Liver (tissue), 9 donors: Measurements from ENCODE around the gene PSD. TPM values are rescaled to one million over a fixed set of nuclear protein-coding genes. Genes with fewer than 3 reads are reported as not detected.

ENCODE experiments used
- DNase-seq: peaks from one replicate; pipeline ENCODE4 v3.0.0-alpha.2; 2017; ENCODE audit warnings: low spot score
- H3K27ac ChIP-seq, 2 donors: one replicate each; pipeline ENCODE4 v1.7.0; 2013; ENCODE audit warnings: inconsistent platforms in 2 of 2, low read length in 2 of 2, control low read depth in 1 of 2, low read depth in 1 of 2, mild to moderate bottlenecking in 1 of 2
- H3K27me3 ChIP-seq, 4 donors: one replicate each; pipeline versions ENCODE4 v1.6.1 to v1.7.0; 2013; ENCODE audit warnings: low read length in 3 of 4, inconsistent platforms in 1 of 4, mild to moderate bottlenecking in 1 of 4, moderate library complexity in 1 of 4; ENCODE audit not compliant: control insufficient read depth in 4 of 4, insufficient read depth in 4 of 4
- H3K36me3 ChIP-seq, 4 donors: one replicate each; pipeline versions ENCODE4 v1.6.1 to v1.7.0; 2013; ENCODE audit warnings: low read length in 3 of 4, mild to moderate bottlenecking in 3 of 4, low read depth in 1 of 4, moderate library complexity in 1 of 4; ENCODE audit not compliant: control insufficient read depth in 4 of 4, insufficient read depth in 3 of 4
- H3K4me1 ChIP-seq, 4 donors: one replicate each; pipeline versions ENCODE4 v1.6.1 to v1.7.0; 2013; ENCODE audit warnings: low read length in 3 of 4, mild to moderate bottlenecking in 3 of 4, moderate library complexity in 1 of 4; ENCODE audit not compliant: control insufficient read depth in 4 of 4, insufficient read depth in 4 of 4
- H3K4me3 ChIP-seq, 3 donors: one replicate each; pipeline versions ENCODE4 v1.6.1 to v1.7.0; 2013; ENCODE audit warnings: low read length in 3 of 3, control low read depth in 1 of 3, low read depth in 1 of 3, mild to moderate bottlenecking in 1 of 3
- H3K9ac ChIP-seq, 2 donors: one replicate each; pipeline ENCODE4 v1.7.0; 2013; ENCODE audit warnings: low read length in 2 of 2, mild to moderate bottlenecking in 2 of 2, moderate library complexity in 2 of 2, control low read depth in 1 of 2, low read depth in 1 of 2
- H3K9me3 ChIP-seq, 4 donors: one replicate each; pipeline versions ENCODE4 v1.6.1 to v1.7.0; 2013; ENCODE audit warnings: low read length in 3 of 4; ENCODE audit not compliant: control insufficient read depth in 4 of 4
- EGR1 ChIP-seq, 2 donors: IDR thresholded peaks; 2 replicates each; pipeline ENCODE4 v1.6.1; 2016 to 2018; ENCODE audit warnings: antibody characterized with exemption in 2 of 2, low read depth in 2 of 2
- FOXA1 ChIP-seq: IDR thresholded peaks from 2 replicates; pipeline ENCODE4 v1.6.1; 2016; ENCODE audit warnings: antibody characterized with exemption
- FOXA2 ChIP-seq: IDR thresholded peaks from 2 replicates; pipeline ENCODE4 v1.6.1; 2016; ENCODE audit warnings: antibody characterized with exemption
- HNF4A ChIP-seq, 2 donors: conservative IDR thresholded peaks; 2 replicates each; pipeline ENCODE4 v1.6.1; 2016; ENCODE audit warnings: antibody characterized with exemption in 2 of 2, mild to moderate bottlenecking in 2 of 2
- HNF4G ChIP-seq: IDR thresholded peaks from 2 replicates; pipeline ENCODE4 v1.6.1; 2016; ENCODE audit warnings: antibody characterized with exemption
- JUND ChIP-seq, 2 donors: IDR thresholded peaks; 2 replicates each; pipeline ENCODE4 v1.6.1; 2016; ENCODE audit warnings: antibody characterized with exemption in 2 of 2
- NR2F2 ChIP-seq: IDR thresholded peaks from 2 replicates; pipeline ENCODE4 v1.6.1; 2016; ENCODE audit warnings: antibody characterized with exemption
- RAD21 ChIP-seq, 2 donors: IDR thresholded peaks; 2 replicates each; pipeline ENCODE4 v1.6.1; 2016; ENCODE audit warnings: antibody characterized with exemption in 2 of 2, mild to moderate bottlenecking in 2 of 2
- RXRA ChIP-seq, 2 donors: IDR thresholded peaks; 2 replicates each; pipeline ENCODE4 v1.6.1; 2017 to 2018; ENCODE audit warnings: antibody characterized with exemption in 2 of 2, mild to moderate bottlenecking in 1 of 2
- SP1 ChIP-seq: IDR thresholded peaks from 2 replicates; pipeline ENCODE4 v1.6.1; 2018; ENCODE audit warnings: antibody characterized with exemption, mild to moderate bottlenecking
- YY1 ChIP-seq: IDR thresholded peaks from 2 replicates; pipeline ENCODE4 v1.6.1; 2016; ENCODE audit warnings: antibody characterized with exemption, mild to moderate bottlenecking
- WGBS: extraction: QIAGEN DNeasy Blood & Tissue Kit; methylation state at CpG from one replicate; pipeline ENCODE4 v1.1.7; 2013; 5-methylcytosine and 5-hydroxymethylcytosine counted together
- polyA plus RNA-seq, 2 donors: library from polyadenylated mRNA; stranded (reverse) in 1 of 2; unstranded in 1 of 2; fragments of 200-250 nt in 1 of 2; fragments of >200 nt in 1 of 2; fragmentation: Nextera tagmentation in 1 of 2; extraction: Ambion mirVana in 1 of 2; gene quantifications; one replicate each; pipeline versions ENCODE4 v1.2.1 to v1.2.3, GENCODE V29; 2013 to 2015
- total RNA-seq, 2 donors: library from RNA; depleted of rRNA; stranded (reverse); fragments of >200 nt; gene quantifications; one replicate each; pipeline ENCODE4 v1.2.3, GENCODE V29; 2014
- TF ChIP-seq, protein P1 (sequence below): fragments of 150-350 bp; IDR thresholded peaks from 2 replicates; pipeline ENCODE4 v1.5.1; 2017; ENCODE audit warnings: improper control_type of control experiment, low read depth, low read length; ENCODE audit not compliant: missing input control
- TF ChIP-seq, protein P2 (sequence below): IDR thresholded peaks from 2 replicates; pipeline ENCODE4 v1.6.1; 2016; ENCODE audit warnings: antibody characterized with exemption, mild to moderate bottlenecking
- TF ChIP-seq, protein P3 (sequence below): IDR thresholded peaks from 2 replicates; pipeline ENCODE4 v1.6.1; 2016; ENCODE audit warnings: antibody characterized with exemption
- TF ChIP-seq, protein P4 (sequence below): IDR thresholded peaks from 2 replicates; pipeline ENCODE4 v1.6.1; 2016; ENCODE audit warnings: antibody characterized with exemption
- donor health status: healthy.
- donor health status: healthy.
- donor health status: healthy.
- donor health status: healthy.
- donor health status: healthy.

Gene PSD
- total and polyA plus RNA-seq, 4 donors, result 0.56 to 1.3 (median 0.71) TPM

DNA sequence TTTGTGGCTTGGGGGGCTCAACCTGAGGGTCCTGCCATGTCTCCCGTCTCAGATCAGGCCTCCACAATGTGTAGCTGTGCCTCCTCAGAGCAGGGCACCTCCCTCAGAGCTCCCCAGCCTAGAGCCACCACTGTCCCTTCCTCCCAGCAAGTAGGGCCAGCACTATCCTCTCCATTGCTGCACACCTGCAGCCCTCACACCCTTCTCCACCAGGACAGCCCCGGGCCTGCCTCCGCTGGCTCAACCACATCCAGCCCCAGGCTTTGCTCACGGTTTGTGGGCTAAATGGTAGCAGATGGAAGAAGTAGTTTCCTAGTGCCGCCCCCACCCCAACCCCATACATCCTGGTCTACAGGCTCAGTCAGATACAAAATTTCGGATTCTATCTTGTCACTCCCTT lies 13.0 kb downstream of the PSD start:
- H3K36me3 ChIP-seq, result peaks cover 0 to 18% (median 2%) of the 10 kb centered on the region in 4 donors
- H3K4me1 ChIP-seq, result peaks cover 2 to 8% (median 5%) of the 10 kb centered on the region in 4 donors
- H3K9me3 ChIP-seq, result no peaks in the 10 kb centered on the region
- no peak overlapping the region for H3K27ac ChIP-seq
- TF ChIP-seq, protein P1, sequence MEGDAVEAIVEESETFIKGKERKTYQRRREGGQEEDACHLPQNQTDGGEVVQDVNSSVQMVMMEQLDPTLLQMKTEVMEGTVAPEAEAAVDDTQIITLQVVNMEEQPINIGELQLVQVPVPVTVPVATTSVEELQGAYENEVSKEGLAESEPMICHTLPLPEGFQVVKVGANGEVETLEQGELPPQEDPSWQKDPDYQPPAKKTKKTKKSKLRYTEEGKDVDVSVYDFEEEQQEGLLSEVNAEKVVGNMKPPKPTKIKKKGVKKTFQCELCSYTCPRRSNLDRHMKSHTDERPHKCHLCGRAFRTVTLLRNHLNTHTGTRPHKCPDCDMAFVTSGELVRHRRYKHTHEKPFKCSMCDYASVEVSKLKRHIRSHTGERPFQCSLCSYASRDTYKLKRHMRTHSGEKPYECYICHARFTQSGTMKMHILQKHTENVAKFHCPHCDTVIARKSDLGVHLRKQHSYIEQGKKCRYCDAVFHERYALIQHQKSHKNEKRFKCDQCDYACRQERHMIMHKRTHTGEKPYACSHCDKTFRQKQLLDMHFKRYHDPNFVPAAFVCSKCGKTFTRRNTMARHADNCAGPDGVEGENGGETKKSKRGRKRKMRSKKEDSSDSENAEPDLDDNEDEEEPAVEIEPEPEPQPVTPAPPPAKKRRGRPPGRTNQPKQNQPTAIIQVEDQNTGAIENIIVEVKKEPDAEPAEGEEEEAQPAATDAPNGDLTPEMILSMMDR, result no peak
- TF ChIP-seq SP1 (no peak), EGR1 (IDR thresholded peaks at IDR 0.05; ENCODE audit: low read depth in 2 of 2) (no peak), NR2F2 (no peak), FOXA1 (no peak), JUND (IDR thresholded peaks at IDR 0.05) (no peak), HNF4G (no peak), RAD21 (IDR thresholded peaks at IDR 0.05) (no peak), YY1 (no peak), HNF4A (conservative IDR thresholded peaks at IDR 0.05) (no peak), FOXA2 (no peak), RXRA (IDR thresholded peaks at IDR 0.05) (no peak)
- TF ChIP-seq, protein P2, sequence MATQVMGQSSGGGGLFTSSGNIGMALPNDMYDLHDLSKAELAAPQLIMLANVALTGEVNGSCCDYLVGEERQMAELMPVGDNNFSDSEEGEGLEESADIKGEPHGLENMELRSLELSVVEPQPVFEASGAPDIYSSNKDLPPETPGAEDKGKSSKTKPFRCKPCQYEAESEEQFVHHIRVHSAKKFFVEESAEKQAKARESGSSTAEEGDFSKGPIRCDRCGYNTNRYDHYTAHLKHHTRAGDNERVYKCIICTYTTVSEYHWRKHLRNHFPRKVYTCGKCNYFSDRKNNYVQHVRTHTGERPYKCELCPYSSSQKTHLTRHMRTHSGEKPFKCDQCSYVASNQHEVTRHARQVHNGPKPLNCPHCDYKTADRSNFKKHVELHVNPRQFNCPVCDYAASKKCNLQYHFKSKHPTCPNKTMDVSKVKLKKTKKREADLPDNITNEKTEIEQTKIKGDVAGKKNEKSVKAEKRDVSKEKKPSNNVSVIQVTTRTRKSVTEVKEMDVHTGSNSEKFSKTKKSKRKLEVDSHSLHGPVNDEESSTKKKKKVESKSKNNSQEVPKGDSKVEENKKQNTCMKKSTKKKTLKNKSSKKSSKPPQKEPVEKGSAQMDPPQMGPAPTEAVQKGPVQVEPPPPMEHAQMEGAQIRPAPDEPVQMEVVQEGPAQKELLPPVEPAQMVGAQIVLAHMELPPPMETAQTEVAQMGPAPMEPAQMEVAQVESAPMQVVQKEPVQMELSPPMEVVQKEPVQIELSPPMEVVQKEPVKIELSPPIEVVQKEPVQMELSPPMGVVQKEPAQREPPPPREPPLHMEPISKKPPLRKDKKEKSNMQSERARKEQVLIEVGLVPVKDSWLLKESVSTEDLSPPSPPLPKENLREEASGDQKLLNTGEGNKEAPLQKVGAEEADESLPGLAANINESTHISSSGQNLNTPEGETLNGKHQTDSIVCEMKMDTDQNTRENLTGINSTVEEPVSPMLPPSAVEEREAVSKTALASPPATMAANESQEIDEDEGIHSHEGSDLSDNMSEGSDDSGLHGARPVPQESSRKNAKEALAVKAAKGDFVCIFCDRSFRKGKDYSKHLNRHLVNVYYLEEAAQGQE, result no peak
- TF ChIP-seq, protein P3, sequence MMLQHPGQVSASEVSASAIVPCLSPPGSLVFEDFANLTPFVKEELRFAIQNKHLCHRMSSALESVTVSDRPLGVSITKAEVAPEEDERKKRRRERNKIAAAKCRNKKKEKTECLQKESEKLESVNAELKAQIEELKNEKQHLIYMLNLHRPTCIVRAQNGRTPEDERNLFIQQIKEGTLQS, result no peak
- TF ChIP-seq, protein P4, sequence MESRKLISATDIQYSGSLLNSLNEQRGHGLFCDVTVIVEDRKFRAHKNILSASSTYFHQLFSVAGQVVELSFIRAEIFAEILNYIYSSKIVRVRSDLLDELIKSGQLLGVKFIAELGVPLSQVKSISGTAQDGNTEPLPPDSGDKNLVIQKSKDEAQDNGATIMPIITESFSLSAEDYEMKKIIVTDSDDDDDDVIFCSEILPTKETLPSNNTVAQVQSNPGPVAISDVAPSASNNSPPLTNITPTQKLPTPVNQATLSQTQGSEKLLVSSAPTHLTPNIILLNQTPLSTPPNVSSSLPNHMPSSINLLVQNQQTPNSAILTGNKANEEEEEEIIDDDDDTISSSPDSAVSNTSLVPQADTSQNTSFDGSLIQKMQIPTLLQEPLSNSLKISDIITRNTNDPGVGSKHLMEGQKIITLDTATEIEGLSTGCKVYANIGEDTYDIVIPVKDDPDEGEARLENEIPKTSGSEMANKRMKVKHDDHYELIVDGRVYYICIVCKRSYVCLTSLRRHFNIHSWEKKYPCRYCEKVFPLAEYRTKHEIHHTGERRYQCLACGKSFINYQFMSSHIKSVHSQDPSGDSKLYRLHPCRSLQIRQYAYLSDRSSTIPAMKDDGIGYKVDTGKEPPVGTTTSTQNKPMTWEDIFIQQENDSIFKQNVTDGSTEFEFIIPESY, result no peak
- WGBS, result 81% methylated on average over 6 of the region's 6 CpGs
- H3K27me3 ChIP-seq, result peaks cover 0 to 8% (median 2%) of the 10 kb centered on the region in 4 donors
- DNase-seq, result no peak
- H3K9ac ChIP-seq, result no peak overlapping the region
- H3K4me3 ChIP-seq, result no peak overlapping the region

DNA sequence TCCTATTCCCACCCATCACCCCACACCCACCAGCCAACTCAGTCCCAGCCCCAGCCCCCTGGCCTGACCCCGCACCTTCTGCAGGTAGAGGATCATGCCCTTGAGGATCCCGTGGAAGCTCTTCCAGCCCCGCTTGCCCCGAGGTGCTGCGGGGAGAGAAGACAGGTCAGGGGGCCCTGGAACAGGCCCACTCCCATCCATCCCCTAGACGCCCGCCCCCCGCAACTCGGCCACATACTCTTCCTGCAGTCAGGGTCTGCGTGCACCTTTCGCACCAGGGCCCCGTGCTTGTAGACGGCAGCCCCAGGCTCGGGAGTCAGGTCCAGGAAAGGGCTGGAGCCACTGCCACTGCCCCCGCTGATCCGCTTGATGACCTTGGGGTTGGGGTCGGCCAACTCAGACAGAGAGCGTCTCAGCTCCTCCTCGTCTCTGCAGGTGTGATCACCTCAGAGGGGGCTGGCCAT lies 13.4 kb downstream of the PSD start:
- TF ChIP-seq FOXA2, result no peak
- no peak for TF ChIP-seq EGR1 (IDR thresholded peaks at IDR 0.05; ENCODE audit: low read depth in 2 of 2)
- TF ChIP-seq SP1, result no peak
- no peak for TF ChIP-seq JUND (IDR thresholded peaks at IDR 0.05)
- no peak for TF ChIP-seq FOXA1
- TF ChIP-seq RXRA (IDR thresholded peaks at IDR 0.05), result no peak
- no peak for TF ChIP-seq HNF4G
- 78% methylated on average over 19 of the region's 19 CpGs for WGBS
- H3K27me3 ChIP-seq, result peaks cover 0 to 8% (median 2%) of the 10 kb centered on the region in 4 donors
- no peak for DNase-seq
- H3K27ac ChIP-seq, result no peak overlapping the region
- H3K9ac ChIP-seq, result no peak overlapping the region
- no peak overlapping the region for H3K4me3 ChIP-seq
- peaks cover 0 to 18% (median 2%) of the 10 kb centered on the region in 4 donors for H3K36me3 ChIP-seq
- peaks cover 2 to 8% (median 5%) of the 10 kb centered on the region in 4 donors for H3K4me1 ChIP-seq
- no peaks in the 10 kb centered on the region for H3K9me3 ChIP-seq
